ENCODE results near the gene CBX3.
A peak's percentile ranks its signal among the peaks of the same experiment; 100 is the strongest.
"Not testable (repeated sequence)": the region's sequence is repeated elsewhere in the genome, so short reads cannot be mapped to it uniquely, and the experiment has no call there.

Gene CBX3

DNA sequence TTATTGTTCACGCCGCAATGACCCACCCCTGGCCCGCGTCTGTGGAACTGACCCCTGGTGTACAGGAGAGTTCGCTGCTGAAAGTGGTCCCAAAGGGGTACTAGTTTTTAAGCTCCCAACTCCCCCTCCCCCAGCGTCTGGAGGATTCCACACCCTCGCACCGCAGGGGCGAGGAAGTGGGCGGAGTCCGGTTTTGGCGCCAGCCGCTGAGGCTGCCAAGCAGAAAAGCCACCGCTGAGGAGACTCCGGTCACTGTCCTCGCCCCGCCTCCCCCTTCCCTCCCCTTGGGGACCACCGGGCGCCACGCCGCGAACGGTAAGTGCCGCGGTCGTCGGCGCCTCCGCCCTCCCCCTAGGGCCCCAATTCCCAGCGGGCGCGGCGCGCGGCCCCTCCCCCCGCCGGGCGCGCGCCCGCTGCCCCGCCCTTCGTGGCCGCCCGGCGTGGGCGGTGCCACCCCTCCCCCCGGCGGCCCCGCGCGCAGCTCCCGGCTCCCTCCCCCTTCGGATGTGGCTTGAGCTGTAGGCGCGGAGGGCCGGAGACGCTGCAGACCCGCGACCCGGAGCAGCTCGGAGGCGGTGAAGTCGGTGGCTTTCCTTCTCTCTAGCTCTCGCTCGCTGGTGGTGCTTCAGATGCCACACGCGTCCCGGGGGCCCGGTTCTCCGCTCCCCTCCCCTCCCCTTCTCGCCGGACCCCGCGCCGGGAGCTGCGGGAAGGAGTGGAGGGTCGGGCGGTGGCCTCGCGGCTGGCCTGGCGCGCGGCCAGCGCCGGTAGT is at the start of gene CBX3:
Gene CBX3 (plus strand): TSS at position 499 of the 772 bp plus-strand sequence. CDS start 1,254 bp downstream, outside the sequence.
- peak; percentile 82 for DNase-seq (ENCODE audit: low spot score)

- peak; percentile 87 for DNase-seq (ENCODE audit: low spot score)
Measured at GRCh38 chr7:26151953-26152781, 49.4 kb upstream of the CBX3 start, which contains the start of gene NFE2L3. TSS of gene NFE2L3 (plus strand) at chr7:26152198. CDS start at chr7:26152499, 301 bp downstream.

GRCh38 chr7:26152782-26153240 is 48.7 kb upstream of the CBX3 start:
- not testable (repeated sequence) for DNase-seq (ENCODE audit: low spot score)

DNA sequence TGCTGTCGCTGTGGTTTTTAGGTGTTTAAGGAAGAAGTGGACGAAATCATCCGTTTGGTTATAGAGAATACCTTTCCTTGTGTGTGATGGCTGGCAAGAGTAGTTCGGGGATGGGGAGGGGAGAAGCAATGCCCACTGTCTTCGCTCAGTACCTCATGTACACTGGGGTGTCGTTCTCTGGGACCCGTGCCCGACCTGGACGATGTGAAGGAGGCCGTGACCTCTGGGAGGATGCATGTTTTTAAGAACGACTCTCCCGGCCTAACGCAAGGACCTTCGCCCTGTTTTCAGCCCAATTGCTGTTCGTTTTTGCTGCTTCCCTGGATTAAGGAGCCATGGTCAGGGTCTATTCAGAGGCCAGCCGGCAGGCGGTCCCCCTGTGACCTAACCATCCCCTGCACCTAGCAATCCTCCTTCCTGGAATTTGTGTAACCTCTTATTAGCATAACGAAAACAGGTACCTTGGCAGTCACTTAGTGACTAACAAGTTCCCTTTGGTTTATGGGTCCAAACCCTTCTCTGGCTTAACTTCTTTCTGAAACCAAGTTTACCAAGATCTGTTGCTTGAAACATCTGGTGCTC is 48.2 kb upstream of the CBX3 start:
- DNase-seq (ENCODE audit: low spot score), result no peak

- DNase-seq (ENCODE audit: low spot score), result no peak
Measured at GRCh38 chr7:26153823-26154783, 47.4 kb upstream of the CBX3 start.

GRCh38 chr7:26155531-26156375 is 45.8 kb upstream of the CBX3 start:
- no peak for DNase-seq (ENCODE audit: low spot score)

- DNase-seq (ENCODE audit: low spot score), result no peak
Measured at GRCh38 chr7:26156451-26157420, 44.8 kb upstream of the CBX3 start.

DNA sequence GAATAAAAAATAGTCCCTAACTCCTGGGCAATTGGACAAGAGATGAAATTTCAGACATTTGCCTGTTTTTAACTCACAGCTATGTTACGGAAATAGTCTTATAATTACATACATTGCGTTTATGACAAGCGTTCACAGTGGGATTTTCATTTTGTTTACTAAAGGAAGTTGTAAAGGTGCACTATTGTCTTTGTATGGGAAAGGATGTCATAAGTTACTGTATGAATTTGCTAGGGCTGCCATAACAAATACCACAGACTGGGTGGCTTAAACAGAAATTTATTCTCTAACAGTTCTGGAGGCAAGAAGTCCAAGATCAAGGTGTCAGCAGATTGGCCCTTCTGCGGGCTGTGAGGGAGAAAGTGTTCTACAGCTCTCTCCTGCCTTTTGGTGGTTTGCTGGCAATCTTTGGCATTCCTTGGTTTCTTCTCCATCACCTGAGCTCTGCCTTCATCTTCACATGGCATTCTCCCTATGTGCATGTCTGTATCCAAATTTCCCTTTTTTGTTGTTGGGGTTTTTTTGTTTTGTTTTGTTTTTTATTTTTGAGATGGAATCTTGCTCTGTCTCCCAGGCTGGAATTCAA is 43.9 kb upstream of the CBX3 start:
- DNase-seq (ENCODE audit: low spot score), result no peak

- DNase-seq (ENCODE audit: low spot score), result no peak
Measured at GRCh38 chr7:26159243-26159642, 42.3 kb upstream of the CBX3 start.

DNA sequence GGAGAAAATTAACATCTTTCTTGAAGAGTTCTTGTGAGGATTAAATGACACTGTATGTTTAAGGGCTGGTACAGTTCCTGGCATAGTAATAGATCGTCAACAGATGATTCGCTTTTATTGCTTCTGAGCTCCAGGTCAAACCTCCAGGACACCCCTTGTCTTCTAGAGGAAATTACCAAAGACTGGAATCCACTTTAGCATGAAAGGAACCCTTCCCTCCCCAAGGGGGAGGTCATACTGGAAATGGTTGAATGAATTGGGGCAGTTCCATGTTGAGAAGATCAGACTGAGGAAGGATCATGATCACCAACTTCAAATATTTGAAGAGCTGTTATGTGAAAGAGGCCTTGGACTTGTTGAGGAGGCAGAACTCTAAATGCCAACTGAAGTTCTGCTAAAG is 40.6 kb upstream of the CBX3 start:
- DNase-seq (ENCODE audit: low spot score), result no peak

DNA sequence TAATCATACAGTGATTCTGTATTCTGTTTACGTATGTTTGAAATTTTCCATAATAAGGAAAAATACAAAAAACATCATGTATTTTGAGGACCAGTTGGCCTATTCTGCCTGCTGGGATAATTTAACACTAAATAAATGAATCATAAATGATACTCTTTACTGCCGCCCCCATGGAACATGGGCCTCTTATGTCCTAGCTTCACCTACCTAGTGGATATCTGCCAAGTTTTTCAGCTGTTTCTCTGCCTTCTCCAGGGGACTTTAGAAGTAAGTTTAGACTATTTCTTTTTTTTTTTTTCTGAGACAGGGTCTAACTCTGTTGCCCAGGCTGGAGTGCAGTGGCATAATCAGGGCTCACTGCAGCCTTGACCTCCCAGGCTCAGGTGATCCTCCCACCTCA is 39.1 kb upstream of the CBX3 start:
- no peak for DNase-seq (ENCODE audit: low spot score)

- DNase-seq (ENCODE audit: low spot score), result not testable (repeated sequence)
Measured at GRCh38 chr7:26163804-26164203, 37.7 kb upstream of the CBX3 start.

- DNase-seq (ENCODE audit: low spot score), result no peak
Measured at GRCh38 chr7:26165950-26166683, 35.4 kb upstream of the CBX3 start.

DNA sequence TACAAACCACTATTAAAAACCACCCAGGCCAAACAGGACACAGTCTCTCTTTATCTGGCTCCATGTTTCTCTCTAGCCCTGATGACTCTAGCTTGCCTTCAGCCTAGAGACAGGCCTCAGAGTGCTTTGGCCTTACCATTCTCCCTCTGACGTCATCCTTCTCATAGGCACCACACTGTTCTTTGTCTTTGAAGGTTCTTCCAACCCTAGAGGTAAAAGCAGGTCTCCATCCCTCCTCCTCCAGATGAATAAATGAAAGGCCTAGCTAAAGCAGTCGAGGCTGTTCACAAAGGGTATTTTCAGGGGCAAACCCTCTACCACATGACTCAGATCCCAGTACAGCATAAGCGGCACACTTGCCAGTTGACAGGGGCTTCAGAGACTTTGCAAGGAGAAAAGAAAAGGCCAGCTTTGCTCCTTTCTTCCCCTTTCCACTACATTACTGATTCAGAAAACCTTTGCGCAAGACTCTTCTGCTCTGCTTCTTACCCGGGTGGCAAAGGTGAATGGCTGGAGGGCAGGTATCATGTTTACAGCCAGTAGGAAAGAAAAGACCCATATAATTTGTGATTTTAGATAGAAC is 34.8 kb upstream of the CBX3 start:
- DNase-seq (ENCODE audit: low spot score), result no peak

GRCh38 chr7:26167303-26167934 is 34.1 kb upstream of the CBX3 start:
- no peak for DNase-seq (ENCODE audit: low spot score)

GRCh38 chr7:26168458-26169023 is 33.0 kb upstream of the CBX3 start:
- no peak for DNase-seq (ENCODE audit: low spot score)

DNA sequence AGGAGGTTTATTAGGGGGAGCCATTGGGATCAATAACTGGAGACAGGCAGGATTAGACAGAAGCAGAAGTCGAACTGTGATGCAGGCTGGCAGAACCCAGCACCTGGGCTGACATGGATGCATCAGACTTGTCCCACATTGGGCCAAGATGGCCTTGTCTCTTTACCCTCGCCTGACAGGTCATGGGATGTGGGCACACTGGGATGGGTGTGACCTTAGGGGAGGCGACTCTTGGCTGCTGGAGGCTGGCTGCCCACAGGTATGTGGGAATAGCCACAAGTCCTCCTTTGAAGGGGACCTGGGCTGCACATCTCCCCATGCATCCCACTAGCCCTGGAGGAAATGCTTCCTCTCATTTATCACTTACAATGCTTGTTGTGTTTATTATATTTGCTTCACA is 32.3 kb upstream of the CBX3 start:
- DNase-seq (ENCODE audit: low spot score), result no peak

All from globus pallidus (tissue), 1 donor.